HG02885 (cell line): ENCODE results near the gene NBAS.
"Not testable (repeated sequence)": the region's sequence is repeated elsewhere in the genome, so short reads cannot be mapped to it uniquely, and the experiment has no call there.

Experiments used
- ATAC-seq: cut with Tn5 transposase; IDR thresholded peaks from one replicate; pipeline ENCODE4 v1.9.1; 2021; ENCODE audit warnings: mild to moderate bottlenecking; ENCODE audit not compliant: unreplicated experiment, poor library complexity

NBAS gene

GRCh38 chr2:15538792-15539191 is 22.3 kb downstream of the NBAS start:
- ATAC-seq, result no peak

- no peak for ATAC-seq
Observed at GRCh38 chr2:15533860-15534480, 27.2 kb downstream of the NBAS start.

- ATAC-seq, result no peak
Observed at GRCh38 chr2:15532996-15533395, 28.1 kb downstream of the NBAS start.

GRCh38 chr2:15531095-15531854 is 29.9 kb downstream of the NBAS start:
- no peak for ATAC-seq

GRCh38 chr2:15527074-15527739 is 33.9 kb downstream of the NBAS start:
- ATAC-seq, result no peak

GRCh38 chr2:15521641-15522181 is 39.4 kb downstream of the NBAS start:
- ATAC-seq, result no peak

GRCh38 chr2:15520346-15520745 is 40.8 kb downstream of the NBAS start:
- ATAC-seq, result no peak

- ATAC-seq, result not testable (repeated sequence)
Observed at GRCh38 chr2:15518759-15519158, 42.4 kb downstream of the NBAS start.

- ATAC-seq, result no peak
Observed at GRCh38 chr2:15517793-15518192, 43.3 kb downstream of the NBAS start.

- ATAC-seq, result peak; percentile 57
Observed at GRCh38 chr2:15511686-15512085, 49.4 kb downstream of the NBAS start.

- ATAC-seq, result no peak
Observed at GRCh38 chr2:15510552-15510951, 50.6 kb downstream of the NBAS start.

GRCh38 chr2:15510131-15510530 is 51.0 kb downstream of the NBAS start:
- ATAC-seq, result no peak

GRCh38 chr2:15507697-15508096 is 53.4 kb downstream of the NBAS start:
- ATAC-seq, result no peak

- ATAC-seq, result no peak
Observed at GRCh38 chr2:15507061-15507460, 54.1 kb downstream of the NBAS start.

- no peak for ATAC-seq
Observed at GRCh38 chr2:15506229-15506819, 54.8 kb downstream of the NBAS start.

- ATAC-seq, result no peak
Observed at GRCh38 chr2:15504882-15505663, 56.1 kb downstream of the NBAS start.

- ATAC-seq, result not testable (repeated sequence)
Observed at GRCh38 chr2:15499251-15499650, 61.9 kb downstream of the NBAS start.

- ATAC-seq, result no peak
Observed at GRCh38 chr2:15498554-15498953, 62.6 kb downstream of the NBAS start.

GRCh38 chr2:15494877-15495276 is 66.3 kb downstream of the NBAS start:
- ATAC-seq, result no peak

- ATAC-seq, result no peak
Observed at GRCh38 chr2:15492773-15493325, 68.3 kb downstream of the NBAS start.
